22Rv1 (cell line): ENCODE measurements around the gene SLC38A10.

Source experiments
- ZFX ChIP-seq: fragments of 450-650 bp; IDR thresholded peaks from 2 replicates; pipeline ENCODE4 v1.6.1; 2017; ENCODE audit warnings: antibody characterized with exemption, borderline replicate concordance
- TF ChIP-seq, protein P1 (sequence below): fragments of 450-650 bp; IDR thresholded peaks from 2 replicates; pipeline ENCODE4 v1.5.1; 2017; ENCODE audit warnings: mild to moderate bottlenecking

- TF ChIP-seq, protein P1, sequence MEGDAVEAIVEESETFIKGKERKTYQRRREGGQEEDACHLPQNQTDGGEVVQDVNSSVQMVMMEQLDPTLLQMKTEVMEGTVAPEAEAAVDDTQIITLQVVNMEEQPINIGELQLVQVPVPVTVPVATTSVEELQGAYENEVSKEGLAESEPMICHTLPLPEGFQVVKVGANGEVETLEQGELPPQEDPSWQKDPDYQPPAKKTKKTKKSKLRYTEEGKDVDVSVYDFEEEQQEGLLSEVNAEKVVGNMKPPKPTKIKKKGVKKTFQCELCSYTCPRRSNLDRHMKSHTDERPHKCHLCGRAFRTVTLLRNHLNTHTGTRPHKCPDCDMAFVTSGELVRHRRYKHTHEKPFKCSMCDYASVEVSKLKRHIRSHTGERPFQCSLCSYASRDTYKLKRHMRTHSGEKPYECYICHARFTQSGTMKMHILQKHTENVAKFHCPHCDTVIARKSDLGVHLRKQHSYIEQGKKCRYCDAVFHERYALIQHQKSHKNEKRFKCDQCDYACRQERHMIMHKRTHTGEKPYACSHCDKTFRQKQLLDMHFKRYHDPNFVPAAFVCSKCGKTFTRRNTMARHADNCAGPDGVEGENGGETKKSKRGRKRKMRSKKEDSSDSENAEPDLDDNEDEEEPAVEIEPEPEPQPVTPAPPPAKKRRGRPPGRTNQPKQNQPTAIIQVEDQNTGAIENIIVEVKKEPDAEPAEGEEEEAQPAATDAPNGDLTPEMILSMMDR = no peak
- TF ChIP-seq ZFX = no peak
Observed at GRCh38 chr17:81197831-81198490, 97.1 kb downstream of the SLC38A10 start.
